ENCODE results near the gene FAM76A.

DNA sequence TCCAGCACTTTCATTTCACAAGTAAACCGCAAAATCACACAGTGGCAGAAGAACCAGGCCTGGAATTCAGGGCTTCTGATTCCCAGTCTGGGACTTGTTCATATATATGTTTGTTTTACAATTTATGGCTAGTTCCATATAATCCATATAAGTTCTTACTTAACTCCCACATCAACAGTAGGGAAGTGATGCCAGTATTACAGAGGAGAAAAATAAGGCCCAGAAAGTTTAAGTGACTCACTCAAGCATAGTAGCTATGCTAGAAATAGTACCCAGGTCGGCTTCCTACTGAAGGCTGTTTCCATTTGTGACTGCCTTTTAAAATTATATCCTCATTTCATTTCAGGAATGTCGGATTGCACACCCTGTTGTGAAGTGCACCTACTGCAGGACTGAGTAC lies 1.4 kb downstream of the FAM76A start:
- TF ChIP-seq EZH2 (IDR thresholded peaks at IDR 0.05) (no peak), POLR2AphosphoS5 (IDR thresholded peaks at IDR 0.05; ENCODE audit: borderline replicate concordance, low read depth, low read length) (no peak), FOXP2 (optimal IDR thresholded peaks at IDR 0.05; ENCODE audit: control extremely low read depth, extremely low read length, insufficient read depth) (no peak)
